SKM-1 treated with dmso at 0.1 percent for 144 hours (cell line): ENCODE data around the gene IRS1.

Experiments used
- DNase-seq: peaks from one replicate; lab custom pipeline; 2025; ENCODE audit not compliant: unreplicated experiment; lab: John Stamatoyannopoulos, UW

Gene IRS1

GRCh38 chr2:226759768-226760167 is 39.9 kb downstream of the IRS1 start:
- DNase-seq: no peak

- no peak for DNase-seq
These were observed 40.5 kb downstream of the IRS1 start for GRCh38 chr2:226758921-226759640.

GRCh38 chr2:226756131-226756530 is 43.5 kb downstream of the IRS1 start:
- no peak for DNase-seq

GRCh38 chr2:226755631-226756030 is 44.0 kb downstream of the IRS1 start:
- DNase-seq: no peak

GRCh38 chr2:226754821-226755604 is 44.6 kb downstream of the IRS1 start:
- no peak for DNase-seq

GRCh38 chr2:226752887-226753286 is 46.7 kb downstream of the IRS1 start:
- no peak for DNase-seq

GRCh38 chr2:226747288-226747687 is 52.3 kb downstream of the IRS1 start:
- no peak for DNase-seq

GRCh38 chr2:226746196-226746800 is 53.3 kb downstream of the IRS1 start:
- DNase-seq: no peak

GRCh38 chr2:226743915-226744314 is 55.7 kb downstream of the IRS1 start:
- no peak for DNase-seq

GRCh38 chr2:226742347-226742746 is 57.3 kb downstream of the IRS1 start:
- no peak for DNase-seq

- no peak for DNase-seq
These were observed 59.5 kb downstream of the IRS1 start for GRCh38 chr2:226740039-226740648.

- DNase-seq: no peak
These were observed 60.0 kb downstream of the IRS1 start for GRCh38 chr2:226739545-226740030.

- no peak for DNase-seq
These were observed 60.6 kb downstream of the IRS1 start for GRCh38 chr2:226738821-226739544.

- no peak for DNase-seq
These were observed 61.3 kb downstream of the IRS1 start for GRCh38 chr2:226738191-226738820.

- no peak for DNase-seq
These were observed 63.2 kb downstream of the IRS1 start for GRCh38 chr2:226736382-226736781.

GRCh38 chr2:226733927-226734564 is 65.6 kb downstream of the IRS1 start:
- DNase-seq: no peak

- DNase-seq: no peak
These were observed 66.3 kb downstream of the IRS1 start for GRCh38 chr2:226733189-226733858.

- no peak for DNase-seq
These were observed 67.0 kb downstream of the IRS1 start for GRCh38 chr2:226732478-226733188.

GRCh38 chr2:226730481-226730880 is 69.1 kb downstream of the IRS1 start:
- DNase-seq: no peak
